Stromal cell of bone marrow (primary cell): ENCODE data around the gene KIF9.
"Not testable (repeated sequence)": the region's sequence is repeated elsewhere in the genome, so short reads cannot be mapped to it uniquely, and the experiment has no call there.

Experiments
- DNase-seq: peaks from one replicate; pipeline ENCODE4 v3.0.0-alpha.2; 2012; ENCODE audit warnings: low read depth

Gene KIF9

DNA sequence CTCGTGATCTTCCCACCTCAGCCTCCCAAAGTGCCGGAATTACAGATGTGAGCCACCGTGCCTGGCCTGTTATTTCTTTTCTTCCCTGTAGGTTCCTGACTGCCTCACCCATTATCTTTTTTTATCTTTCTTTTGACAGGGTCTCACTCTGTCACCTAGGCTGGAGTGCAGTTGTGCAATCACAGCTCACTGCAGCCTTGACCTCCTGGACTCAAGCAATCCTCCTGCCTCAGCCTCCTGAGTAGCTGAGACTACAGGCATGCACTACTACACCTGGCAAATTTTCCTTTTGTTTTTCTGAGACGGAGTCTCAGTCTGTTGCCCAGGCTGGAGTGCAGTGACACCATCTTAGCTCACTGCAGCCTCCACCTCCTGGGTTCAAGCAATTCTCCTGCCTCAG lies 100.9 kb downstream of the KIF9 start:
- not testable (repeated sequence) for DNase-seq

DNA sequence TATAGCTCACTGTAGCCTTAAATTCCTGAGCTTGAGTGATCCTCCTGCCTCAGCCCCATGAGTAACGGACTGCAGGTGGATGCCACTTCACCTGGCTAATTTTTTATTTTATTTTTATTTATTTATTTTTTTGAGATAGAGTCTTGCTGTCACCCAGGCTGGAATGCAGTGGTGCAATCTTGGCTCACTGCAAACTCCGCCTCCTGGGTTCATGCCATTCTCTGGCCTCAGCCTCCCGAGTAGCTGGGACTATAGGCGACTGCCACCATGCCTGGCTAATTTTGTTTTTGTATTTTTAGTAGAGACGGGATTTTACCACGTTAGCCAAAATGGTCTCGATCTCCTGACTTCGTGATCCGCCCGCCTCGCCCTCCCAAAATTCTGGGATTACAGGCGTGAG lies 102.6 kb downstream of the KIF9 start:
- not testable (repeated sequence) for DNase-seq
